Measurements from ENCODE around the gene SLC9A1. TPM values are rescaled to one million over a fixed set of nuclear protein-coding genes. Genes with fewer than 3 reads are reported as not detected.

Gene SLC9A1
- polyA plus RNA-seq, 6 donors from 2014 or later, result 3.1 to 9.3 (median 4.0) TPM

- H3K9me3 Mint-ChIP-seq, result peaks cover 0 to 2% (median 0%) of the 10 kb centered on the region in 7 donors
- H3K4me1 Mint-ChIP-seq, result peaks cover 31 to 55% (median 48%) of the 10 kb centered on the region in 3 donors
- DNase-seq (no peak), ATAC-seq (ENCODE audit: low read depth in 2 of 2) (no peak)
- H3K27ac Mint-ChIP-seq, result peak overlapping the region in 1 of 6 donors; percentile 9
- H3K4me3 Mint-ChIP-seq, result no peak overlapping the region
- no peaks in the 10 kb centered on the region for H3K27me3 Mint-ChIP-seq
- H3K36me3 Mint-ChIP-seq, result no peaks in the 10 kb centered on the region
These were observed 6.9 kb downstream of the SLC9A1 start for GRCh38 chr1:27147842-27148518.

- H3K36me3 Mint-ChIP-seq, result no peaks in the 10 kb centered on the region
- H3K4me1 Mint-ChIP-seq, result peaks cover 28 to 45% (median 33%) of the 10 kb centered on the region in 3 donors
- H3K9me3 Mint-ChIP-seq, result peaks cover 0 to 2% (median 0%) of the 10 kb centered on the region in 7 donors
- H3K27me3 Mint-ChIP-seq, result no peaks in the 10 kb centered on the region
- H3K27ac Mint-ChIP-seq, result no peak overlapping the region
- DNase-seq (no peak), ATAC-seq (ENCODE audit: low read depth in 2 of 2) (no peak)
- no peak overlapping the region for H3K4me3 Mint-ChIP-seq
These were observed 9.0 kb downstream of the SLC9A1 start for GRCh38 chr1:27145934-27146354.

- Mint-ChIP-seq H3K4me1 (peaks cover 26 to 37% (median 29%) of the 10 kb centered on the region in 3 donors), H3K27ac (no peak overlapping the region)
These were observed 9.8 kb downstream of the SLC9A1 start for GRCh38 chr1:27144920-27145661.

GRCh38 chr1:27144049-27144748 is 10.7 kb downstream of the SLC9A1 start:
- Mint-ChIP-seq H3K27me3 (no peaks in the 10 kb centered on the region), H3K36me3 (no peaks in the 10 kb centered on the region), H3K27ac (peak overlapping the region in 1 of 6 donors; percentile 18), H3K9me3 (peaks cover 0 to 2% (median 0%) of the 10 kb centered on the region in 7 donors), H3K4me3 (no peak overlapping the region), H3K4me1 (peaks cover 20 to 28% (median 24%) of the 10 kb centered on the region in 3 donors)
- DNase-seq (no peak), ATAC-seq (ENCODE audit: low read depth in 2 of 2) (no peak)

More at GRCh38 chr1:27144920-27145661, 9.8 kb downstream of the SLC9A1 start:
- Mint-ChIP-seq H3K27me3 (no peaks in the 10 kb centered on the region), H3K4me3 (peak overlapping the region in 1 of 8 donors; percentile 12), H3K9me3 (peaks cover 0 to 2% (median 0%) of the 10 kb centered on the region in 7 donors), H3K36me3 (no peaks in the 10 kb centered on the region)
- ATAC-seq (ENCODE audit: low read depth in 2 of 2) (no peak), DNase-seq (no peak)

- ATAC-seq (ENCODE audit: low read depth in 2 of 2) (no peak), DNase-seq (no peak)
- Mint-ChIP-seq H3K27ac (peak overlapping the region in 1 of 6 donors; percentile 63), H3K9me3 (no peaks in the 10 kb centered on the region), H3K4me3 (no peak overlapping the region), H3K36me3 (no peaks in the 10 kb centered on the region), H3K4me1 (peaks cover 18 to 24% (median 23%) of the 10 kb centered on the region in 3 donors), H3K27me3 (no peaks in the 10 kb centered on the region)
These were observed 11.5 kb downstream of the SLC9A1 start for GRCh38 chr1:27143401-27143800.

- H3K27ac Mint-ChIP-seq, result peak overlapping the region in 1 of 6 donors; percentile 34
- H3K36me3 Mint-ChIP-seq, result no peaks in the 10 kb centered on the region
- H3K4me1 Mint-ChIP-seq, result peaks cover 23 to 28% (median 28%) of the 10 kb centered on the region in 3 donors
- ATAC-seq (ENCODE audit: low read depth in 2 of 2) (no peak), DNase-seq (no peak)
- H3K9me3 Mint-ChIP-seq, result no peaks in the 10 kb centered on the region
- H3K4me3 Mint-ChIP-seq, result peak overlapping the region in 1 of 8 donors; percentile 14
- no peaks in the 10 kb centered on the region for H3K27me3 Mint-ChIP-seq
These were observed 12.5 kb downstream of the SLC9A1 start for GRCh38 chr1:27142464-27142863.

- no peak for ATAC-seq (ENCODE audit: low read depth in 2 of 2)
- H3K27me3 Mint-ChIP-seq, result no peaks in the 10 kb centered on the region
- DNase-seq, result no peak
- H3K4me1 Mint-ChIP-seq, result peaks cover 33 to 38% (median 36%) of the 10 kb centered on the region in 3 donors
- H3K4me3 Mint-ChIP-seq, result no peak overlapping the region
- no peak overlapping the region for H3K27ac Mint-ChIP-seq
- H3K9me3 Mint-ChIP-seq, result no peaks in the 10 kb centered on the region
- H3K36me3 Mint-ChIP-seq, result no peaks in the 10 kb centered on the region
These were observed 13.5 kb downstream of the SLC9A1 start for GRCh38 chr1:27141266-27142003.

GRCh38 chr1:27139980-27140379 is 14.9 kb downstream of the SLC9A1 start:
- H3K4me1 Mint-ChIP-seq, result peaks cover 38 to 49% (median 43%) of the 10 kb centered on the region in 3 donors

GRCh38 chr1:27138927-27139326 is 16.0 kb downstream of the SLC9A1 start:
- no peak overlapping the region for H3K4me3 Mint-ChIP-seq
- peaks cover 40 to 55% (median 48%) of the 10 kb centered on the region in 3 donors for H3K4me1 Mint-ChIP-seq
- H3K9me3 Mint-ChIP-seq, result no peaks in the 10 kb centered on the region

More at GRCh38 chr1:27139980-27140379, 14.9 kb downstream of the SLC9A1 start:
- no peak for ATAC-seq (ENCODE audit: low read depth in 2 of 2)
- no peak for DNase-seq
- Mint-ChIP-seq H3K36me3 (no peaks in the 10 kb centered on the region), H3K27me3 (no peaks in the 10 kb centered on the region), H3K4me3 (peak overlapping the region in 1 of 8 donors; percentile 18), H3K27ac (peak overlapping the region in 1 of 6 donors; percentile 63), H3K9me3 (no peaks in the 10 kb centered on the region)

GRCh38 chr1:27138368-27138767 is 16.6 kb downstream of the SLC9A1 start:
- Mint-ChIP-seq H3K4me1 (peaks cover 40 to 52% (median 50%) of the 10 kb centered on the region in 3 donors), H3K9me3 (no peaks in the 10 kb centered on the region), H3K36me3 (no peaks in the 10 kb centered on the region), H3K4me3 (peak overlapping the region in 6 of 8 donors; percentile 51 to 65 (median 58)), H3K27me3 (no peaks in the 10 kb centered on the region), H3K27ac (peak overlapping the region in 3 of 6 donors; percentile 44 to 90 (median 84))
- DNase-seq (no peak), ATAC-seq (ENCODE audit: low read depth in 2 of 2) (no peak)

More at GRCh38 chr1:27138927-27139326, 16.0 kb downstream of the SLC9A1 start:
- no peak for ATAC-seq (ENCODE audit: low read depth in 2 of 2)
- DNase-seq, result no peak
- no peaks in the 10 kb centered on the region for H3K27me3 Mint-ChIP-seq
- H3K36me3 Mint-ChIP-seq, result no peaks in the 10 kb centered on the region
- peak overlapping the region in 2 of 6 donors; percentile 49 to 73 for H3K27ac Mint-ChIP-seq

- ATAC-seq (ENCODE audit: low read depth in 2 of 2), result no peak
- no peak for DNase-seq
- Mint-ChIP-seq H3K4me3 (peak overlapping the region in 5 of 8 donors; percentile 34 to 79 (median 65)), H3K27me3 (no peaks in the 10 kb centered on the region), H3K36me3 (no peaks in the 10 kb centered on the region), H3K9me3 (no peaks in the 10 kb centered on the region), H3K4me1 (peaks cover 33 to 53% (median 42%) of the 10 kb centered on the region in 3 donors), H3K27ac (peak overlapping the region; percentile 77 to 96 (median 84))
These were observed 17.3 kb downstream of the SLC9A1 start for GRCh38 chr1:27137544-27138075.

- no peaks in the 10 kb centered on the region for H3K27me3 Mint-ChIP-seq
- peak overlapping the region; percentile 77 to 97 (median 88) for H3K27ac Mint-ChIP-seq
- peak; percentile 76 to 79 for ATAC-seq (ENCODE audit: low read depth in 2 of 2)
- no peaks in the 10 kb centered on the region for H3K9me3 Mint-ChIP-seq
- peaks cover 36 to 56% (median 44%) of the 10 kb centered on the region in 3 donors for H3K4me1 Mint-ChIP-seq
- no peaks in the 10 kb centered on the region for H3K36me3 Mint-ChIP-seq
- H3K4me3 Mint-ChIP-seq, result peak overlapping the region in 7 of 8 donors; percentile 34 to 79 (median 67)
- peak; percentile 39 for DNase-seq
These were observed 17.9 kb downstream of the SLC9A1 start for GRCh38 chr1:27136998-27137542.

All from naive B cell (primary cell).